ENCODE results near the gene CAMKK1.

GRCh38 chr17:3912827-3913226 lies 20.0 kb upstream of the CAMKK1 start:
- TF ChIP-seq, protein P1, sequence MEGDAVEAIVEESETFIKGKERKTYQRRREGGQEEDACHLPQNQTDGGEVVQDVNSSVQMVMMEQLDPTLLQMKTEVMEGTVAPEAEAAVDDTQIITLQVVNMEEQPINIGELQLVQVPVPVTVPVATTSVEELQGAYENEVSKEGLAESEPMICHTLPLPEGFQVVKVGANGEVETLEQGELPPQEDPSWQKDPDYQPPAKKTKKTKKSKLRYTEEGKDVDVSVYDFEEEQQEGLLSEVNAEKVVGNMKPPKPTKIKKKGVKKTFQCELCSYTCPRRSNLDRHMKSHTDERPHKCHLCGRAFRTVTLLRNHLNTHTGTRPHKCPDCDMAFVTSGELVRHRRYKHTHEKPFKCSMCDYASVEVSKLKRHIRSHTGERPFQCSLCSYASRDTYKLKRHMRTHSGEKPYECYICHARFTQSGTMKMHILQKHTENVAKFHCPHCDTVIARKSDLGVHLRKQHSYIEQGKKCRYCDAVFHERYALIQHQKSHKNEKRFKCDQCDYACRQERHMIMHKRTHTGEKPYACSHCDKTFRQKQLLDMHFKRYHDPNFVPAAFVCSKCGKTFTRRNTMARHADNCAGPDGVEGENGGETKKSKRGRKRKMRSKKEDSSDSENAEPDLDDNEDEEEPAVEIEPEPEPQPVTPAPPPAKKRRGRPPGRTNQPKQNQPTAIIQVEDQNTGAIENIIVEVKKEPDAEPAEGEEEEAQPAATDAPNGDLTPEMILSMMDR (IDR thresholded peaks at IDR 0.05), result no peak
- no peak for TF ChIP-seq POLR2A (IDR thresholded peaks at IDR 0.05)
